ENCODE results near the gene IDH3G.
"Not testable (repeated sequence)": the region's sequence is repeated elsewhere in the genome, so short reads cannot be mapped to it uniquely, and the experiment has no call there.

GRCh38 chrX:153745067-153745433 lies 49.1 kb downstream of the IDH3G start:
- not testable (repeated sequence) for TF ChIP-seq CTCF (IDR thresholded peaks at IDR 0.05; ENCODE audit: low read length); EZH2 (IDR thresholded peaks at IDR 0.05; ENCODE audit: borderline replicate concordance, low read length)

All from OCI-LY1 (cell line).